ENCODE measurements around the gene FRK. TPM values are rescaled to one million over a fixed set of nuclear protein-coding genes. Genes with fewer than 3 reads are reported as not detected.
A peak's percentile ranks its signal among the peaks of the same experiment; 100 is the strongest.
"Not testable (repeated sequence)": the region's sequence is repeated elsewhere in the genome, so short reads cannot be mapped to it uniquely, and the experiment has no call there.

The FRK gene
- total and polyA plus RNA-seq, 2 donors from 2014 or later, result 5.9 to 25.0 TPM

- FAIRE-seq (no peak), DNase-seq (no peak)
- peaks cover 0 to 11% (median 2%) of the 10 kb centered on the region in 3 donors for H3K36me3 ChIP-seq (ENCODE audit: control insufficient read depth in 2 of 3, insufficient read depth in 3 of 3, low read length in 3 of 3)
- no peak for TF ChIP-seq CTCF (IDR thresholded peaks at IDR 0.05; ENCODE audit: borderline replicate concordance, extremely low read depth, insufficient read depth)
- no peaks in the 10 kb centered on the region for H3K27me3 ChIP-seq (ENCODE audit: control insufficient read depth, insufficient read depth, low read length)
- no peak overlapping the region for H3K9ac ChIP-seq (ENCODE audit: low read length in 3 of 3)
- H3K4me1 ChIP-seq (ENCODE audit: control insufficient read depth in 2 of 3, insufficient read depth in 2 of 3, low read depth in 1 of 3, low read length in 3 of 3), result peaks cover 0 to 4% (median 0%) of the 10 kb centered on the region in 3 donors
- H3K9me3 ChIP-seq (ENCODE audit: control insufficient read depth in 2 of 3, insufficient read depth in 1 of 3, low read length in 3 of 3), result no peaks in the 10 kb centered on the region
- no peak overlapping the region for H3K4me3 ChIP-seq (ENCODE audit: low read length in 3 of 3)
- no peak overlapping the region for H3K27ac ChIP-seq (ENCODE audit: low read depth in 2 of 2, low read length in 2 of 2)
- intact Hi-C loops (cut with DNase I), result no loop called here
Observed at GRCh38 chr6:115945306-115945705, 115.4 kb downstream of the FRK start.

GRCh38 chr6:115944829-115945228 is 115.9 kb downstream of the FRK start:
- peaks cover 0 to 11% (median 2%) of the 10 kb centered on the region in 3 donors for H3K36me3 ChIP-seq (ENCODE audit: control insufficient read depth in 2 of 3, insufficient read depth in 3 of 3, low read length in 3 of 3)

GRCh38 chr6:115937502-115937901 is 123.2 kb downstream of the FRK start:
- H3K4me1 ChIP-seq (ENCODE audit: control insufficient read depth in 2 of 3, insufficient read depth in 2 of 3, low read depth in 1 of 3, low read length in 3 of 3); H3K9ac ChIP-seq (ENCODE audit: low read length in 3 of 3); DNase-seq; intact Hi-C loops (cut with DNase I); H3K9me3 ChIP-seq (ENCODE audit: control insufficient read depth in 2 of 3, insufficient read depth in 1 of 3, low read length in 3 of 3); H3K27ac ChIP-seq (ENCODE audit: low read depth in 2 of 2, low read length in 2 of 2); H3K4me3 ChIP-seq (ENCODE audit: low read length in 3 of 3); H3K27me3 ChIP-seq (ENCODE audit: control insufficient read depth, insufficient read depth, low read length); FAIRE-seq: not testable (repeated sequence)
- peaks cover 0 to 10% (median 2%) of the 10 kb centered on the region in 3 donors for H3K36me3 ChIP-seq (ENCODE audit: control insufficient read depth in 2 of 3, insufficient read depth in 3 of 3, low read length in 3 of 3)

More at GRCh38 chr6:115944829-115945228, 115.9 kb downstream of the FRK start:
- DNase-seq; H3K4me1 ChIP-seq (ENCODE audit: control insufficient read depth in 2 of 3, insufficient read depth in 2 of 3, low read depth in 1 of 3, low read length in 3 of 3); H3K4me3 ChIP-seq (ENCODE audit: low read length in 3 of 3); H3K27me3 ChIP-seq (ENCODE audit: control insufficient read depth, insufficient read depth, low read length); H3K27ac ChIP-seq (ENCODE audit: low read depth in 2 of 2, low read length in 2 of 2); FAIRE-seq; H3K9ac ChIP-seq (ENCODE audit: low read length in 3 of 3); intact Hi-C loops (cut with DNase I); H3K9me3 ChIP-seq (ENCODE audit: control insufficient read depth in 2 of 3, insufficient read depth in 1 of 3, low read length in 3 of 3): not testable (repeated sequence)

- TF ChIP-seq CTCF (IDR thresholded peaks at IDR 0.05; ENCODE audit: borderline replicate concordance, extremely low read depth, insufficient read depth), result no peak
- Histone ChIP-seq H3K27ac (ENCODE audit: low read depth in 2 of 2, low read length in 2 of 2) (no peak overlapping the region), H3K4me3 (ENCODE audit: low read length in 3 of 3) (no peak overlapping the region), H3K9ac (ENCODE audit: low read length in 3 of 3) (no peak overlapping the region), H3K27me3 (ENCODE audit: control insufficient read depth, insufficient read depth, low read length) (no peaks in the 10 kb centered on the region), H3K9me3 (ENCODE audit: control insufficient read depth in 2 of 3, insufficient read depth in 1 of 3, low read length in 3 of 3) (no peaks in the 10 kb centered on the region), H3K36me3 (ENCODE audit: control insufficient read depth in 2 of 3, insufficient read depth in 3 of 3, low read length in 3 of 3) (no peaks in the 10 kb centered on the region), H3K4me1 (ENCODE audit: control insufficient read depth in 2 of 3, insufficient read depth in 2 of 3, low read depth in 1 of 3, low read length in 3 of 3) (no peaks in the 10 kb centered on the region)
- intact Hi-C loops (cut with DNase I), result no loop called here
- FAIRE-seq (no peak), DNase-seq (peak in 1 of 5 donors; percentile 54)
Observed at GRCh38 chr6:115935361-115935760, 125.3 kb downstream of the FRK start.

Measured in kidney (tissue), 14 donors.